ENCODE results near the gene DOCK9. TPM values are rescaled to one million over a fixed set of nuclear protein-coding genes. Genes with fewer than 3 reads are reported as not detected.
A peak's percentile ranks its signal among the peaks of the same experiment; 100 is the strongest.

The DOCK9 gene
- total RNA-seq, 1 donor from 2014 or later: 45.9 TPM

- H3K27me3 Mint-ChIP-seq (ENCODE audit: low read depth): no peaks in the 10 kb centered on the region
- TF ChIP-seq, protein P1, sequence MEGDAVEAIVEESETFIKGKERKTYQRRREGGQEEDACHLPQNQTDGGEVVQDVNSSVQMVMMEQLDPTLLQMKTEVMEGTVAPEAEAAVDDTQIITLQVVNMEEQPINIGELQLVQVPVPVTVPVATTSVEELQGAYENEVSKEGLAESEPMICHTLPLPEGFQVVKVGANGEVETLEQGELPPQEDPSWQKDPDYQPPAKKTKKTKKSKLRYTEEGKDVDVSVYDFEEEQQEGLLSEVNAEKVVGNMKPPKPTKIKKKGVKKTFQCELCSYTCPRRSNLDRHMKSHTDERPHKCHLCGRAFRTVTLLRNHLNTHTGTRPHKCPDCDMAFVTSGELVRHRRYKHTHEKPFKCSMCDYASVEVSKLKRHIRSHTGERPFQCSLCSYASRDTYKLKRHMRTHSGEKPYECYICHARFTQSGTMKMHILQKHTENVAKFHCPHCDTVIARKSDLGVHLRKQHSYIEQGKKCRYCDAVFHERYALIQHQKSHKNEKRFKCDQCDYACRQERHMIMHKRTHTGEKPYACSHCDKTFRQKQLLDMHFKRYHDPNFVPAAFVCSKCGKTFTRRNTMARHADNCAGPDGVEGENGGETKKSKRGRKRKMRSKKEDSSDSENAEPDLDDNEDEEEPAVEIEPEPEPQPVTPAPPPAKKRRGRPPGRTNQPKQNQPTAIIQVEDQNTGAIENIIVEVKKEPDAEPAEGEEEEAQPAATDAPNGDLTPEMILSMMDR (IDR thresholded peaks at IDR 0.05): no peak
- DNase-seq (ENCODE audit: low spot score): no peak
- peak overlapping the region; percentile 67 for H3K4me3 Mint-ChIP-seq (ENCODE audit: unreplicated experiment)
- H3K27ac Mint-ChIP-seq (ENCODE audit: unreplicated experiment): peak overlapping the region; percentile 88
- peaks cover 60% of the 10 kb centered on the region for H3K4me1 Mint-ChIP-seq (ENCODE audit: low read depth)
- H3K36me3 Mint-ChIP-seq (ENCODE audit: low read depth): no peaks in the 10 kb centered on the region
- no peaks in the 10 kb centered on the region for H3K9me3 Mint-ChIP-seq (ENCODE audit: low read depth)
Observed at GRCh38 chr13:98976338-98976737, 1.5 kb downstream of the DOCK9 start.

DNA sequence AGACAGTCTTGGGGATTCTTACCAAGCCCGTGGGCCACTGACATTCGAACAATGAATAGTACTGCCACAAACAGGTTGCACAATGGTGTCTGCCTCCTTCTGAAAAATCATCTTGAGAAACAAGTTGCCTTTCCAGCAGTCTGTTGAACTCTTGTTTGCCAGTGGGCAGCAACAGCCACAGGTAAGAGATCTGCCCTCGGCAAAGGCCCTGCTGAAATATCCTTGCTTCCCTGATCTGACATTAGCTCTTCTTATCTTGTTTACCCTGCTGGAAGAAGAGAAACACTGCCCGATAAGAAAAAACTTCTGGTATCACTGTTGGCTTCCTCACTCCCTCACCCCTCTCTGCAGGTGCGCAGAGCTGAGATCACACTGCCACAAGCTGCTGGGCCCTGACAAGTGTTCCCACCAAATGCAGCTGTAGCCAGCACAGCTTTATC lies 2.0 kb downstream of the DOCK9 start:
- H3K9me3 Mint-ChIP-seq (ENCODE audit: low read depth): no peaks in the 10 kb centered on the region
- peak overlapping the region; percentile 88 for H3K27ac Mint-ChIP-seq (ENCODE audit: unreplicated experiment)
- H3K4me3 Mint-ChIP-seq (ENCODE audit: unreplicated experiment): peak overlapping the region; percentile 67
- no peaks in the 10 kb centered on the region for H3K36me3 Mint-ChIP-seq (ENCODE audit: low read depth)
- TF ChIP-seq, protein P1 (IDR thresholded peaks at IDR 0.05): no peak
- H3K4me1 Mint-ChIP-seq (ENCODE audit: low read depth): peaks cover 60% of the 10 kb centered on the region
- no peaks in the 10 kb centered on the region for H3K27me3 Mint-ChIP-seq (ENCODE audit: low read depth)
- DNase-seq (ENCODE audit: low spot score): no peak

GRCh38 chr13:98974053-98974452 lies 3.8 kb downstream of the DOCK9 start:
- no peaks in the 10 kb centered on the region for H3K27me3 Mint-ChIP-seq (ENCODE audit: low read depth)
- H3K4me3 Mint-ChIP-seq (ENCODE audit: unreplicated experiment): no peak overlapping the region
- H3K4me1 Mint-ChIP-seq (ENCODE audit: low read depth): peaks cover 71% of the 10 kb centered on the region
- no peak for DNase-seq (ENCODE audit: low spot score)
- H3K9me3 Mint-ChIP-seq (ENCODE audit: low read depth): no peaks in the 10 kb centered on the region
- no peak overlapping the region for H3K27ac Mint-ChIP-seq (ENCODE audit: unreplicated experiment)
- TF ChIP-seq, protein P1 (IDR thresholded peaks at IDR 0.05): no peak
- no peaks in the 10 kb centered on the region for H3K36me3 Mint-ChIP-seq (ENCODE audit: low read depth)

DNA sequence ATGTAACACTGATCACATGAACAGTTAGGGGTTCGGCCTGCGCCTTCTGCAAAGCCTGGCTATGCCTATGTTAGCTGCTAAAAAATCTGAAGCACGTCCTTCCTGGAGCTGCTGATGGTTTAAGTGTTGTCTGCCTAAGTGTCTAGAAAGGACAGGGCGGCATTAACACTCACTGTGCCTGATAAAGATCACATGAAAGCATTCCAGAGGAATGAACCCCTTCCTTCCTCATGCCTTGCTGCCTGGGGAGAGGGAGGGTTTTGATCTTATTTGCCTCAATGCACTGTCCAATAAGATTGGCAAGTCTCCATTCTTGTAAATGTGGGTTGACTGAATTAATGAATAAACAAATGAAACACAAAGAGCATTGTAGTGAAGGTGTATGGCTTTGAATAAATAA lies 5.2 kb downstream of the DOCK9 start:
- Mint-ChIP-seq H3K27ac (ENCODE audit: unreplicated experiment) (peak overlapping the region; percentile 70), H3K4me1 (ENCODE audit: low read depth) (peaks cover 59% of the 10 kb centered on the region), H3K4me3 (ENCODE audit: unreplicated experiment) (no peak overlapping the region), H3K9me3 (ENCODE audit: low read depth) (no peaks in the 10 kb centered on the region), H3K27me3 (ENCODE audit: low read depth) (no peaks in the 10 kb centered on the region), H3K36me3 (ENCODE audit: low read depth) (no peaks in the 10 kb centered on the region)
- TF ChIP-seq, protein P1 (IDR thresholded peaks at IDR 0.05): no peak
- no peak for DNase-seq (ENCODE audit: low spot score)

DNA sequence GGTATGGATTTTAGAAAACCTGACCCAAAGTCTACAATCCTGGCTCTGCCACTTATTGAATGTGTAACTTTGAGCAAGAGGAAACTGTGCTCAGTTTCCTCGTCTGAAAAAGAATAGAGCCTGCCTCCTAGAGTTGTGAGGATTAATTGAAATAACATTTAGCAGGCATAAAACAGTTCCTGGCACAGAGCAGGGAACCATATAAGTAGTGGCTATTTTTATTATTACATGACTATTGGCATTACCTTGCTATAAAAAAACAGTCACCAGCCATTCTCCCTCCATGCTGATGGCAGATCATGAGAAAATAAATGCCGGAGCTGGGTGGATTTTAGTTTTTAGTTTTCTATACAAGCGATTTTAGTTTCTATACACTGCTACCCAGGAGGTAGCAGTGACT lies 5.8 kb downstream of the DOCK9 start:
- Mint-ChIP-seq H3K27ac (ENCODE audit: unreplicated experiment) (peak overlapping the region; percentile 71), H3K9me3 (ENCODE audit: low read depth) (no peaks in the 10 kb centered on the region), H3K4me1 (ENCODE audit: low read depth) (peaks cover 53% of the 10 kb centered on the region), H3K36me3 (ENCODE audit: low read depth) (no peaks in the 10 kb centered on the region), H3K4me3 (ENCODE audit: unreplicated experiment) (no peak overlapping the region), H3K27me3 (ENCODE audit: low read depth) (no peaks in the 10 kb centered on the region)
- no peak for DNase-seq (ENCODE audit: low spot score)
- TF ChIP-seq, protein P1 (IDR thresholded peaks at IDR 0.05): peak; percentile 18
